Natural killer cell (primary cell): ENCODE measurements around the gene DUSP19. TPM values are rescaled to one million over a fixed set of nuclear protein-coding genes. Genes with fewer than 3 reads are reported as not detected.
A peak's percentile ranks its signal among the peaks of the same experiment; 100 is the strongest.

Experiments used
- ATAC-seq, 3 donors: fragments of 150-1000 bp in 2 of 3; fragments of 200-7000 bp in 1 of 3; cut with Tn5 transposase; 1 replicate in 1 of 3; 2 replicates in 2 of 3; pipeline ENCODE4 v1.10.0; 2021; ENCODE audit warnings: mild to moderate bottlenecking in 2 of 3, moderate library complexity in 2 of 3
- DNase-seq, 2 donors: peaks; one replicate each; pipeline versions ENCODE4 v3.0.0 to v3.0.0-alpha.2; 2013 to 2021; ENCODE audit warnings: mixed read lengths in 1 of 2
- H3K27ac ChIP-seq: one replicate; pipeline ENCODE4 v1.5.1; 2013; ENCODE audit warnings: mild to moderate bottlenecking, low read length
- H3K27me3 ChIP-seq: one replicate; pipeline ENCODE4 v1.6.1; 2013; ENCODE audit warnings: low read length; ENCODE audit not compliant: control insufficient read depth, insufficient read depth
- H3K36me3 ChIP-seq: one replicate; pipeline ENCODE4 v1.6.1; 2013; ENCODE audit warnings: low read length; ENCODE audit not compliant: control insufficient read depth, insufficient read depth
- H3K4me1 ChIP-seq: one replicate; pipeline ENCODE4 v1.6.1; 2013; ENCODE audit warnings: low read length; ENCODE audit not compliant: control insufficient read depth, insufficient read depth
- H3K4me3 ChIP-seq: one replicate; pipeline ENCODE4 v1.5.1; 2013; ENCODE audit warnings: low read length
- H3K9me3 ChIP-seq: one replicate; pipeline ENCODE4 v1.6.1; 2013; ENCODE audit warnings: low read length; ENCODE audit not compliant: control insufficient read depth, insufficient read depth
- H3K27ac Mint-ChIP-seq, 2 donors: one replicate each; pipeline ENCODE4 v1.8.0; 2022; ENCODE audit warnings: mild to moderate bottlenecking in 2 of 2, mixed read lengths in 2 of 2, moderate library complexity in 1 of 2
- H3K27me3 Mint-ChIP-seq, 2 donors: one replicate each; pipeline ENCODE4 v1.8.0; 2022; ENCODE audit warnings: low read depth in 2 of 2, mixed read lengths in 2 of 2
- H3K36me3 Mint-ChIP-seq: one replicate; pipeline ENCODE4 v1.8.0; 2022; ENCODE audit warnings: mixed read lengths
- H3K4me1 Mint-ChIP-seq, 2 donors: one replicate each; pipeline ENCODE4 v1.8.0; 2022; ENCODE audit warnings: mixed read lengths in 2 of 2
- H3K4me3 Mint-ChIP-seq: one replicate; pipeline ENCODE4 v1.8.0; 2022; ENCODE audit warnings: mild to moderate bottlenecking, moderate library complexity, mixed read lengths
- H3K9me3 Mint-ChIP-seq, 2 donors: one replicate each; pipeline ENCODE4 v1.8.0; 2022; ENCODE audit warnings: mixed read lengths in 2 of 2
- CTCF ChIP-seq: fragments of 200-600 bp; IDR thresholded peaks from one replicate; pipeline ENCODE4 v1.8.0; 2022; ENCODE audit warnings: antibody characterized with exemption
- WGBS: methylation state at CpG from one replicate; pipeline ENCODE4 v1.1.7; 2013; ENCODE audit warnings: missing lambda C conversion rate; ENCODE audit not compliant: insufficient coverage; 5-methylcytosine and 5-hydroxymethylcytosine counted together
- intact Hi-C: fragments of 100-400 bp; cut with micrococcal nuclease; formaldehyde crosslinking; loops from one replicate; pipeline ENCODE4 v1.14.2; 2022
- total RNA-seq, 4 donors: library from RNA; stranded (reverse); fragments of 120-200 nt in 1 of 4; gene quantifications; one replicate each; pipeline versions ENCODE4 v1.2.3 to v1.2.4, GENCODE V29; 2013 to 2022

The DUSP19 gene
- total RNA-seq, 3 donors from 2014 or later (not counting 1 experiment from before 2014, with no cell fraction given), result 1.0 to 1.1 (median 1.1) TPM

GRCh38 chr2:183070942-183071844 lies 7.4 kb upstream of the DUSP19 start:
- no peak for TF ChIP-seq CTCF
- 77% methylated on average over 34 of the region's 34 CpGs for WGBS

GRCh38 chr2:183072177-183072576 lies 6.4 kb upstream of the DUSP19 start:
- Mint-ChIP-seq H3K4me1 (no peaks in the 10 kb centered on the region), H3K36me3 (no peaks in the 10 kb centered on the region), H3K4me3 (no peak overlapping the region), H3K27me3 (peaks cover 8% of the 10 kb centered on the region in 2 donors), H3K9me3 (no peaks in the 10 kb centered on the region), H3K27ac (no peak overlapping the region)
- Histone ChIP-seq H3K4me1 (no peaks in the 10 kb centered on the region), H3K27me3 (no peaks in the 10 kb centered on the region), H3K27ac (no peak overlapping the region), H3K9me3 (no peaks in the 10 kb centered on the region), H3K36me3 (no peaks in the 10 kb centered on the region), H3K4me3 (no peak overlapping the region)
- intact Hi-C loops, result no loop called here
- DNase-seq, result no peak
- no peak for TF ChIP-seq CTCF
- 85% methylated on average over 6 of the region's 7 CpGs for WGBS
- ATAC-seq, result no peak

More at GRCh38 chr2:183070942-183071844, 7.4 kb upstream of the DUSP19 start:
- Histone ChIP-seq H3K4me1 (no peaks in the 10 kb centered on the region), H3K9me3 (no peaks in the 10 kb centered on the region), H3K27me3 (no peaks in the 10 kb centered on the region), H3K4me3 (no peak overlapping the region), H3K36me3 (no peaks in the 10 kb centered on the region), H3K27ac (no peak overlapping the region)
- Mint-ChIP-seq H3K9me3 (no peaks in the 10 kb centered on the region), H3K4me3 (no peak overlapping the region), H3K36me3 (no peaks in the 10 kb centered on the region), H3K4me1 (no peaks in the 10 kb centered on the region), H3K27me3 (peaks cover 12 to 17% of the 10 kb centered on the region in 2 donors), H3K27ac (no peak overlapping the region)
- intact Hi-C loops, result no loop called here
- ATAC-seq, result no peak
- peak in 1 of 2 donors; percentile 8 for DNase-seq

DNA sequence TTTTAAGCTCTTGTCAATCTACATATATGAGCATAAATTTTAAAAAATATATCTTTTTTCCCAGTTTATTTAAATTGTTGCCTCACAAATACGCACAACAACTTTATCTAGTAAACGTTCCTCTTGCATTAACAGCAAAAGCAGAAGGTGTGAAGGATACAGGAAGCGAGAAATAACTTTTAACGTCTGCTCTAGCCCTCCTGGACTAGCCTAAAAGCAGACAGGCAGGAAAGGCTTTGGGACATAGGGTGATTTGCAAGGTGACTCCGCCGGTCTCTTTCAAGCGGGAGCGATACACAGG lies 434 bp upstream of the DUSP19 start:
- no peak for DNase-seq
- ATAC-seq, result peak; percentile 42 to 59 (median 42)
- 0% methylated on average over 6 of the region's 8 CpGs for WGBS
- Histone ChIP-seq H3K4me3 (peak overlapping the region; percentile 70), H3K36me3 (no peaks in the 10 kb centered on the region), H3K27me3 (peaks cover 4% of the 10 kb centered on the region), H3K27ac (no peak overlapping the region), H3K9me3 (no peaks in the 10 kb centered on the region), H3K4me1 (peaks cover 5% of the 10 kb centered on the region)
- Mint-ChIP-seq H3K4me3 (peak overlapping the region; percentile 96), H3K27ac (peak overlapping the region; percentile 75 to 83), H3K9me3 (no peaks in the 10 kb centered on the region), H3K4me1 (peaks cover 14 to 15% of the 10 kb centered on the region in 2 donors), H3K36me3 (no peaks in the 10 kb centered on the region), H3K27me3 (no peaks in the 10 kb centered on the region)
- TF ChIP-seq CTCF, result no peak
- intact Hi-C loops, result loop anchor here (1.0 kb wide), 1 partner anchor 46 kb away; the partner anchor contains the start of gene NUP35
